Body of pancreas (tissue), 4 donors: Measurements from ENCODE around the gene GRIK3. TPM values are rescaled to one million over a fixed set of nuclear protein-coding genes. Genes with fewer than 3 reads are reported as not detected.

Source experiments
- ATAC-seq: fragments of 150-250 bp; one replicate; pipeline ENCODE4 v1.9.1; 2016
- DNase-seq, 4 donors: peaks; one replicate each; pipeline ENCODE4 v3.0.0-alpha.2; 2019
- H3K27ac ChIP-seq, 4 donors: fragments of 200-600 bp; sonication (generic); 1 replicate in 3 of 4; 2 replicates in 1 of 4; pipeline versions ENCODE4 v1.5.1 to v1.6.1; 2016 to 2019; ENCODE audit warnings: mild to moderate bottlenecking in 1 of 4, mixed read lengths in 1 of 4, moderate library complexity in 1 of 4
- H3K27me3 ChIP-seq, 2 donors: fragments of 200-600 bp; sonication (generic); one replicate each; pipeline ENCODE4 v1.6.0; 2016; ENCODE audit warnings: mild to moderate bottlenecking in 1 of 2
- H3K36me3 ChIP-seq, 2 donors: fragments of 200-600 bp; sonication (generic); replicated peaks in 1 of 2; 2 replicates each; pipeline ENCODE4 v1.5.1; 2016; ENCODE audit warnings: low read depth in 2 of 2; ENCODE audit not compliant: insufficient read depth in 1 of 2
- H3K4me1 ChIP-seq: fragments of 200-600 bp; sonication (generic); one replicate; pipeline ENCODE4 v1.6.0; 2016
- H3K4me3 ChIP-seq, 2 donors: fragments of 200-600 bp; sonication (generic); 1 replicate in 1 of 2; 2 replicates in 1 of 2; pipeline ENCODE4 v1.5.1; 2016 to 2019
- H3K9me3 ChIP-seq, 3 donors: fragments of 200-600 bp; sonication (generic); 1 replicate in 2 of 3; 2 replicates in 1 of 3; pipeline ENCODE4 v1.5.1; 2016
- CTCF ChIP-seq, 7 experiments: fragments of 450-650 bp in 4 of 7; fragments of 200-600 bp in 3 of 7; sonication (generic) in 3 of 7; IDR thresholded peaks; one replicate each; pipeline ENCODE4 v1.5.1; 2016 to 2019; ENCODE audit warnings: antibody characterized with exemption in 7 of 7
- POLR2A ChIP-seq, 3 donors: fragments of 450-650 bp; IDR thresholded peaks; one replicate each; pipeline ENCODE4 v1.6.1; 2016; ENCODE audit warnings: antibody characterized with exemption in 3 of 3, mild to moderate bottlenecking in 2 of 3
- WGBS, 2 donors: methylation state at CpG; one replicate each; pipeline ENCODE4 v1.1.5; 2017; 5-methylcytosine and 5-hydroxymethylcytosine counted together
- intact Hi-C: fragments of 100-400 bp; cut with DNase I; formaldehyde crosslinking; loops from one replicate; pipeline ENCODE4 v1.15.1; 2023
- total RNA-seq, 2 donors: library from RNA; depleted of rRNA; stranded (reverse); fragments of >200 nt; gene quantifications; one replicate each; pipeline ENCODE4 v1.1.0, GENCODE V29; 2016

The GRIK3 gene
- total RNA-seq, 2 donors from 2014 or later = under 0.01 to 0.99 TPM

GRCh38 chr1:36968730-36969129, 65.6 kb downstream of the GRIK3 start:
- intact Hi-C loops = no loop called here
- 35 to 52% methylated on average over 3 of the region's 3 CpGs for WGBS, 2 donors
- DNase-seq (no peak), ATAC-seq (no peak)
- TF ChIP-seq POLR2A (IDR thresholded peaks at IDR 0.05) (no peak), CTCF (IDR thresholded peaks at IDR 0.05) (no peak)
- Histone ChIP-seq H3K36me3 (no peaks in the 10 kb centered on the region), H3K4me1 (no peaks in the 10 kb centered on the region), H3K9me3 (no peaks in the 10 kb centered on the region), H3K27me3 (no peaks in the 10 kb centered on the region), H3K27ac (no peak overlapping the region), H3K4me3 (no peak overlapping the region)

GRCh38 chr1:36966242-36966641, 68.1 kb downstream of the GRIK3 start:
- no peaks in the 10 kb centered on the region for H3K27me3 ChIP-seq
- no peaks in the 10 kb centered on the region for H3K4me1 ChIP-seq
- H3K36me3 ChIP-seq = no peaks in the 10 kb centered on the region
- H3K4me3 ChIP-seq = no peak overlapping the region
- H3K9me3 ChIP-seq = no peaks in the 10 kb centered on the region
- DNase-seq = peak in 2 of 4 donors; percentile 16 to 19
- WGBS, 2 donors = 17 to 28% methylated on average over 2 to 3 of the region's 3 CpGs
- intact Hi-C loops = no loop called here
- TF ChIP-seq CTCF (IDR thresholded peaks at IDR 0.05) = no peak
- TF ChIP-seq POLR2A (IDR thresholded peaks at IDR 0.05) = no peak
- ATAC-seq = no peak
- H3K27ac ChIP-seq = no peak overlapping the region

- Histone ChIP-seq H3K27me3 (no peaks in the 10 kb centered on the region), H3K27ac (no peak overlapping the region), H3K9me3 (no peaks in the 10 kb centered on the region), H3K36me3 (no peaks in the 10 kb centered on the region), H3K4me1 (no peaks in the 10 kb centered on the region), H3K4me3 (no peak overlapping the region)
- TF ChIP-seq CTCF (IDR thresholded peaks at IDR 0.05) (no peak), POLR2A (IDR thresholded peaks at IDR 0.05) (no peak)
- DNase-seq (no peak), ATAC-seq (no peak)
- intact Hi-C loops = no loop called here
- 64 to 70% methylated on average over 9 to 11 of the region's 11 CpGs for WGBS, 2 donors
Observed at GRCh38 chr1:36965275-36966159, 68.8 kb downstream of the GRIK3 start.

- WGBS, 2 donors = 69 to 77% methylated on average over 8 of the region's 8 CpGs
- DNase-seq = no peak
- H3K36me3 ChIP-seq = no peaks in the 10 kb centered on the region
- TF ChIP-seq POLR2A (IDR thresholded peaks at IDR 0.05) (no peak), CTCF (IDR thresholded peaks at IDR 0.05) (no peak)
- H3K27me3 ChIP-seq = no peaks in the 10 kb centered on the region
- H3K27ac ChIP-seq = no peak overlapping the region
- no peak for ATAC-seq
- intact Hi-C loops = no loop called here
- no peaks in the 10 kb centered on the region for H3K4me1 ChIP-seq
- H3K9me3 ChIP-seq = no peaks in the 10 kb centered on the region
- H3K4me3 ChIP-seq = no peak overlapping the region
Observed at GRCh38 chr1:36964830-36965229, 69.5 kb downstream of the GRIK3 start.

GRCh38 chr1:36963006-36963405, 71.3 kb downstream of the GRIK3 start:
- no peak for ATAC-seq
- no peaks in the 10 kb centered on the region for H3K36me3 ChIP-seq
- no peaks in the 10 kb centered on the region for H3K4me1 ChIP-seq
- no peak for DNase-seq
- intact Hi-C loops = no loop called here
- no peak overlapping the region for H3K4me3 ChIP-seq
- H3K27ac ChIP-seq = no peak overlapping the region
- no peaks in the 10 kb centered on the region for H3K9me3 ChIP-seq
- 33 to 35% methylated on average over 10 to 11 of the region's 11 CpGs for WGBS, 2 donors
- H3K27me3 ChIP-seq = no peaks in the 10 kb centered on the region
- no peak for TF ChIP-seq POLR2A (IDR thresholded peaks at IDR 0.05)
- no peak for TF ChIP-seq CTCF (IDR thresholded peaks at IDR 0.05)
